ENCODE data around the gene IFNA8. TPM values are rescaled to one million over a fixed set of nuclear protein-coding genes. Genes with fewer than 3 reads are reported as not detected.
"Not testable (repeated sequence)": the region's sequence is repeated elsewhere in the genome, so short reads cannot be mapped to it uniquely, and the experiment has no call there.

IFNA8 gene
- total RNA-seq, 3 donors from 2014 or later = not detected

DNA sequence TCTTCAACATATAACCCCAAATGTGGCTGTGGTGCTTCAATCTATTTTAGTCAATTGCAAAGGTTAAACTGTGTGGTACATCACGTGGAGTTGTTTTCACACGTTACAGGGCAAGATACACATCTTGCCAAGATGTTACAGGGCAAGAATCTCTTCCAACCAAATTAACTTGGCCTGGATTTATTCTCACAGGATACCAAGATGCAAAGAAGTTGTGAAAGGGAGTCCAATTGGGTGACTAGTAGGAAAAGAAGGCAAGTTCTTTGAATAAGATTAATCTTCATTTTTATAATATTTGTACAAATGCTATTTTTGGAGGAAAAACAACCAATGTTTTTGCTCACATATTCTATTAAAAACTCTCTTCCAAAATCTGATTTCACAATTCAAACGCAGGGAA is 4.8 kb upstream of the IFNA8 start:
- H3K36me3 Mint-ChIP-seq (ENCODE audit: insufficient read depth) = no peaks in the 10 kb centered on the region
- no peak for ATAC-seq

DNA sequence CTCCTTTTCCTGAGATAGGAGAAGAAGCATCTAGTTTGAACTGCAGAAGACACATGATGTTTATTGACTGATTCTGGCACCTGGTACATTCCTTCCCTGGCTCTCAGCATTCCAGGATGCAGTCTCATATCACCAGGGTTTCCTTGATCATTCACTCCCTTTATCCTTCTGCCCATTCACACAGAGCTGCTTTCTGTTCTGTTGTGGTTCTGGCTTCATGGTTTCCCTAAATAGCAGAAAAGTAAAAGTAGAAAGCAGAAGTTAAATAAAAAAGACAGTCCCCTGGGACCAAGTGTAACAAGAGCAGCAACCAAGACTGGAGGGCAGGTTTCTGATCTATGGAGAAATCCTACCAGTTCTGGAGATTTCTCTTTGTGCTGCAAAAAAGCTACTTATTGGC is 3.2 kb downstream of the IFNA8 start:
- H3K27me3 Mint-ChIP-seq (ENCODE audit: low read depth) = peaks cover 8% of the 10 kb centered on the region
- no peaks in the 10 kb centered on the region for H3K9me3 Mint-ChIP-seq
- no peaks in the 10 kb centered on the region for H3K36me3 Mint-ChIP-seq (ENCODE audit: insufficient read depth)

More for the DNA sequence above, 4.8 kb upstream of the IFNA8 start:
- H3K4me3 Mint-ChIP-seq = no peak overlapping the region
- peaks cover 34% of the 10 kb centered on the region for H3K27me3 Mint-ChIP-seq (ENCODE audit: low read depth)
- DNase-seq = no peak
- H3K4me1 Mint-ChIP-seq (ENCODE audit: low read depth) = peaks cover 10% of the 10 kb centered on the region
- no peaks in the 10 kb centered on the region for H3K9me3 Mint-ChIP-seq

DNA sequence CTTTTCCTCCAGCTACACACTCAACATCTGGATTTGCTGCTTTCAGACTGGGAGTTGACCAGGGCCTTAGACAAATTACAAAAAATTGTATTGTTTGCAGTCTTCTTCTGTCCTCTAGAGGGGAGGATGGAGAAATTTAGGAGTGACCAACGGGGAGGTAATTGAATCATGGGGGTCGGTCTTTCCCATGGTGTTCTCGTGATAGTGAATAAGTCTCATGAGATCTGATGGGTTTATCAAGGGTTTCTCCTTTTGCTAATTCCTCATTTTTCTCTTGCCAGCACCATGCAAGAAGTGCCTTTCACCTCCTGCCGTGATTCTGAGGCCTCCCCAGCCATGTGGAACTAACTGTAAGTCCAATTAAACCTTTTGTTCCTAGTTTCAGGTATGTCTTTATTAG is 4.2 kb downstream of the IFNA8 start:
- no peak for DNase-seq

More for the DNA sequence above, 3.2 kb downstream of the IFNA8 start:
- DNase-seq (no peak), ATAC-seq (no peak)
- Mint-ChIP-seq H3K4me1 (ENCODE audit: low read depth) (peaks cover 2% of the 10 kb centered on the region), H3K4me3 (no peak overlapping the region)

DNA sequence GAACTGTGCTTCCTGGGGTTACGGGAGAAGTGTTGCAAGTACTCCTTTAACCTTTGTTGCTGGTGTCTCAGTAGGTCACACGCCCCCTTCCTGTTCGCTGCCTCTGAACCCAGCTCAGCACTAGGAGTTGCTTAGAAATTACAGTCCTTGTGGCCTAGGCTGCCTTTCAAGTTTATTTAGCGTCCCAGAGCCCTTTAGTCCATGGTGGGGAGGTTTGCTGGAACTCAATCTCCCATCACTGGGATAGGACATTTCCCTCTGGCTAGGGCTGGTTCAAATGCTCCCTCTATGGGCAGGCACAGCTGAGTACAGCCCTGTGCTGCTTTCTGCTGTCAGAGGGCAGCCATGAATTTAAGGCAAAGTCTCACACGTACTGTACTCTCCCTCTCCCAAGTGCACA is 4.7 kb downstream of the IFNA8 start:
- H3K36me3 Mint-ChIP-seq (ENCODE audit: insufficient read depth) = no peaks in the 10 kb centered on the region
- peak; percentile 65 to 67 for ATAC-seq
- H3K4me3 Mint-ChIP-seq = no peak overlapping the region
- H3K27me3 Mint-ChIP-seq (ENCODE audit: low read depth) = peaks cover 8% of the 10 kb centered on the region
- no peaks in the 10 kb centered on the region for H3K9me3 Mint-ChIP-seq
- DNase-seq = no peak
- H3K4me1 Mint-ChIP-seq (ENCODE audit: low read depth) = peaks cover 2% of the 10 kb centered on the region

More for the DNA sequence above, 4.2 kb downstream of the IFNA8 start:
- no peak for ATAC-seq
- Mint-ChIP-seq H3K4me3 (no peak overlapping the region), H3K4me1 (ENCODE audit: low read depth) (peaks cover 2% of the 10 kb centered on the region), H3K36me3 (ENCODE audit: insufficient read depth) (no peaks in the 10 kb centered on the region), H3K9me3 (no peaks in the 10 kb centered on the region), H3K27me3 (ENCODE audit: low read depth) (peaks cover 8% of the 10 kb centered on the region)

DNA sequence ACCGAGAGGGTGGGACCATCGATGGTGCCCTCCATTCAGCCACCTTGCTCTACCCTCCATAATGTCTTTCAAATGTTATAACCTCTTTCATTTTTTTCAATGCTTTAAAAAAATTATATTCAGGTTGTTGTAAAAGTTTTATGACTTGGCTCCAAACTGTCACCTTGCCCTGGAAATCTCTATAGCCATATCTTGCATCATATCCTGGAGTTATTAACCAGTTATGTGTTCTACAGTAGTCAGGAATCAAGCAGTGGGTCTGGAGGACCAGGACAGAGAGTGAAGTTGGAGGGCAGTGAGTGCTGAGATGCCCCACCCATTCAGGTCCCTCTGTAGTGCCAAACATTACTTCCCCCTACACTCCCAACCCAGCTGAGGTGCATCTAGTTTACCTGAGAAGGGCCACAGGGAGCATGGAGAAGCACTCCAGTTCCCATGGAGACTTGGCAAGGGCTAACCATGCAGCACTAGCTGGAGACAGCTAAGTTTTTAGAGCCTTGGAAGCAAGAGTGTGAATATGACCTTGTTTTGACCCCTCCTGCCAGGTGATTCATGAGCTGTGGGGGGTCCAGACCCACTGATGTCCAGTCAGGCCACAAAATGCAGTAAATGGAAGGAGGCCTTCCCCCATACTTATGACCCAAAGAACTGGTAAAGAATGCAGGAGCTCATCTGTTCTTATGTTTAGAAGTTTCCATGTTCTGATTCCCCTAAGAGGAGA is 5.5 kb downstream of the IFNA8 start:
- Mint-ChIP-seq H3K4me1 (ENCODE audit: low read depth) (peaks cover 2% of the 10 kb centered on the region), H3K4me3 (no peak overlapping the region), H3K27me3 (ENCODE audit: low read depth) (peaks cover 8% of the 10 kb centered on the region), H3K9me3 (no peaks in the 10 kb centered on the region), H3K36me3 (ENCODE audit: insufficient read depth) (no peaks in the 10 kb centered on the region)
- no peak for DNase-seq
- ATAC-seq = no peak

DNA sequence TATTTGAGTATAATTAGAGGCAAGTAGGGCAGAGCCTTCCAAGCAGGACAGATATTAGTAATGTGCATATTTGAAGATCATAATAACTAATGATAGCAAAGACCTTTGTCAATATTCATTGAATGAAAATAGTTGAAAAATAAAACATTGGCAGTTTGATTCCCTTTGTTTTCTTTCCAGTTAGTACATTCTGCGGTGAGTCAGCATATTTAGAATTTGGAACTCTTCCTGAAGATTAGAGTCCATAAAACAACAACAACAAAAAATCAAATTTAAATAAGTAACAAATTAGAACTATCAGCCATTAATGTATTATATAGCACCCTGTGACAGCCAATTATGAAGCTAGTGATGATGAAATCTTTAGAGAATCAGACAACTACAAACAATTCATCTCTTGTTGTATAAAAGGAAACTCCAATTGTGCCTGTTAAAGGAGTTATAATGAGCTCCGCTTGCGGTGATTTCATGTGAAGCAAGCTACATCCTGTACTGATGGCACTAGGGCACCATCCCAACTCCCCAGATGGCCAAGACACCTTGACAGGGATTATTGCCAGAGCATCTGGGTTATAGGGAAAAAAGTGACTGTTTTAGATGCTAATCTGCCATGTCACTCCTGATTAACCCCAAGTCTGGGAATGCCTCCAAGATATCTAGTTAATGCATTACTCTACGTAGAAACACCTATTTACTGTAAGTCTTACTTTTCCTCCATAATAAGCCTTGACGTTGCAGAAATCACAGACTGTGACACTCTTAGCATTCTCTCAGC is 6.8 kb downstream of the IFNA8 start:
- Mint-ChIP-seq H3K9me3 (no peaks in the 10 kb centered on the region), H3K4me1 (ENCODE audit: low read depth) (peaks cover 2% of the 10 kb centered on the region), H3K36me3 (ENCODE audit: insufficient read depth) (no peaks in the 10 kb centered on the region), H3K4me3 (no peak overlapping the region), H3K27me3 (ENCODE audit: low read depth) (peaks cover 4% of the 10 kb centered on the region)
- DNase-seq (no peak), ATAC-seq (no peak)

DNA sequence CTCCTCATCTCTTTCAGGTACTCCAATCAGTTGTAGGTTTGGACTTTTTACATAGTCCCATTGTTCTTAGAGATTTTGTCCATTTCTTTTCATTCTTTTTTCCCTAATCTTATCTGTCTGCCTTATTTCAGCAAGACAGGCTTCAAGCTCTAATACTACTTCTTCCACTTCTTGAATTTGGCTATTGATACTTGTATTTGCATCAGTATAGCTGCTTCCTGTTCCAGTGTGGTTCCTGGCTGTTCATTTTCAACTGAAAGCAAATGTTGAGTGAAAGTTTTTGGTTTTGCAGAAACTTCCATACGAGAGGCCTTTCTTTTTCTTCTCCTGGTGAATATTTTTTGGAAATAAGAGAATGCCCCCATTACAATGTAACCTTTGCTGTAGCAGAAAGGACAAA is 19.3 kb downstream of the IFNA8 start:
- Mint-ChIP-seq H3K36me3 (ENCODE audit: insufficient read depth) (no peaks in the 10 kb centered on the region), H3K27me3 (ENCODE audit: low read depth) (peaks cover 35% of the 10 kb centered on the region), H3K4me3 (no peak overlapping the region), H3K9me3 (no peaks in the 10 kb centered on the region), H3K4me1 (ENCODE audit: low read depth) (no peaks in the 10 kb centered on the region)
- DNase-seq (no peak), ATAC-seq (no peak)

DNA sequence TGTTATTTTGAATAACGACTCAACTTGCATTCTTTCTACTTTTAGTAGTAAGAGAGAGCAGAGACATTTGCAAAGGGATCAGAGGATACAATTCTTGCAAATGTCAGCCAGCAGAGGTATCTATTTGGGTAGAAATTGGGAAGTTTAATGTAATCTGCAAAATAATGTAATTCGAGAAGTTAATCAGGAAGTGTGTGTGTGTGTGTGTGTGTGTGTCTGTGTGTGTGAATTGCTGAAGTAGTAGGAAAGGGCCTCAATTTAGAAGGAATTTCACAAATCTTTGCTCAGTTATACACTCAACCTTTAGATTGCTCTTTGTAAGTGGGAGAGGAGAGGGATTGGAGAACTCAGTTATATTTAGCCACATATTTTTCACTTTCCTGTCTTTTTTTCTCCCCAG is 20.3 kb downstream of the IFNA8 start:
- H3K36me3 Mint-ChIP-seq (ENCODE audit: insufficient read depth) = no peaks in the 10 kb centered on the region
- peaks cover 41% of the 10 kb centered on the region for H3K27me3 Mint-ChIP-seq (ENCODE audit: low read depth)
- ATAC-seq = no peak
- H3K4me1 Mint-ChIP-seq (ENCODE audit: low read depth) = no peaks in the 10 kb centered on the region
- H3K9me3 Mint-ChIP-seq = no peaks in the 10 kb centered on the region
- no peak overlapping the region for H3K4me3 Mint-ChIP-seq
- no peak for DNase-seq

DNA sequence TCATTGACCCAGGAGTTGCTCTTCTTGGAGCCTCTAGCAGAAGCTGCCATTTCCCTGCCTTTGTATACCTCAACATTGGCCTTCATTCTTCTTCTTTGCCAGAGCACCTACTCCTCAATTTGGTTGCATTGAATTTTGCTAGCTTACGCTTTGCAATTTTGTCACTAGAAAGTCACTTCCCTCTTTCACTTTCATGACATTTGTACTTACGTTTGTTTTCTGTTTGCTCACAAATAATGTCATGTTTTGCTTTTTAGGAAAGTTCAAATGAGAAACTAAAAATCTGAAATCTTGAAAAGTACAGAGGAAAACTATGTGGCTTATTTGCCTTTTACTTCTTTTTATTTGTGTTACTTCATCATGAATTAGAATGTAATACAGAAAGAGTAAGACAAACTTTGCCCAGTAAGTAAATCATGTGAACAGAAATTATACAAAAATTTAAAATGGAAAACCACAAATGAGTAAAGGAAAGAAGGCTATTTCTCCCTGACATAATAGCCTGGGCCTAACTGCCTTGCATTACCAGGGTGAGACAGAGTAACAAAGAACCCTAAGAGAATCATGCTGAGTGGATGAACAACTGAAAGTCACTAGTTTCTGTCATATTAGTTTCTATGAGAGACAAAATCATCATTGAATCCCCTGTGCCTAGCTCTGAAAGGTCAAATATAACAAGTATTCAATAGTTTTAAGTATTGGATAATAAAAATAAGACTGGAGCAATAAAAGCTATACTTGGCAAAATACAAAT is 23.9 kb downstream of the IFNA8 start:
- no peak overlapping the region for H3K4me3 Mint-ChIP-seq
- peaks cover 32% of the 10 kb centered on the region for H3K27me3 Mint-ChIP-seq (ENCODE audit: low read depth)
- H3K9me3 Mint-ChIP-seq = no peaks in the 10 kb centered on the region
- no peak for DNase-seq
- ATAC-seq = no peak
- no peaks in the 10 kb centered on the region for H3K4me1 Mint-ChIP-seq (ENCODE audit: low read depth)
- H3K36me3 Mint-ChIP-seq (ENCODE audit: insufficient read depth) = no peaks in the 10 kb centered on the region

DNA sequence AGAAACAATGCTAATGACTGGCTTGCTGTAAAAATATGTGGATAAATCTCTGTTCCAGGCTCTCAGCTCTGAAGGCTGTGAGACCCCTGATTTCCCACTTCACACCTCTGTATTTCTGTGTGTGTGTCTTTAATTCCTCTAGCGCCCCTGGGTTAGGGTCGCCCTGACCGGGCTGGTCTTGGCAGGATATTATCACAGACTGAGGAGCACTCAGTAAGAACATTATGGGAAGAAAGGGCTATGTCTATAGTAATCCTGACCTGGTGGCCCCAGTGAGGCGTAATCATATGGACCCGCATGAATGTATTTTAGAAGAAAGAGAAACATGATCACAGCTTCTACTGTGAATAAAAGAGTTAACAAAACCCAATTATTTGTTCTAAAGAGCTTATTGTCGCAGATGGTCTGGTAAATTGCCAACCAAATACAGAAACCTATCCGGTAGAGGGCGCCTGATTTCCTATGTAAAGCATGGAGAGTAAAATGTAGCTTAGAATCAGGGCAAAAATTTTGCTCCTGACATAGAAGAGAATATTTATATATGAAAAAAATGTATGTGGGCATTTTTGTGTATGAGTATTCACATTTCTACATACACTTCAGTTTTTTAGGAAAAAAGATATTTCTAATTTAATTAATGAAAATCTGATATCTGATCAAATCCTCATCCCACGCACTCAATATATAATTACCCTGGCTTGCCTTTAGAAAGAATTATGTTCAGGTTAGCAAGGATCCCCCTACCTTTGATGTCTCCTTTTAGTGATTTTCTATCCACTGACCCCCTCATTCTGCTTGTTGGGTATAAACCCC is 25.5 kb downstream of the IFNA8 start:
- peaks cover 27% of the 10 kb centered on the region for H3K27me3 Mint-ChIP-seq (ENCODE audit: low read depth)
- H3K36me3 Mint-ChIP-seq (ENCODE audit: insufficient read depth) = no peaks in the 10 kb centered on the region
- no peaks in the 10 kb centered on the region for H3K4me1 Mint-ChIP-seq (ENCODE audit: low read depth)
- ATAC-seq (no peak), DNase-seq (peak; percentile 32)
- no peaks in the 10 kb centered on the region for H3K9me3 Mint-ChIP-seq
- no peak overlapping the region for H3K4me3 Mint-ChIP-seq

DNA sequence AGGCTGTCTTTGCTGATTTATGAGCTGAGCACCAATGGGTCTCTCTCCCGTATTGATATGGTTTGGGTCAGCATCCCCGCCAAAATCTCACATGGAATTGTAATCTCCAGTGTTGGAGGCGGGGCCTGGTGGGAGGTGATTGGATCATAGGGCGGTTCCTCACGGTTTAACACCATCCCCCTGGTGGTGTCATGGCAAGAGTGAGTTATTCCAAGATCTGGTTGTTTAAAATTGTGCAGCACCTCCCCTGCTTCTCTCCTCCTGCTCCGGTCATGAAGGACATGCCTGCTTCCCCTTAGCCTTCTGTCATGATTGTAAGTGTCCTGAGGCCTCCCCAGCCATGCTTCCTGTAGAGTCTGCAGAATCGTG is 26.1 kb downstream of the IFNA8 start:
- not testable (repeated sequence) for H3K4me3 Mint-ChIP-seq; ATAC-seq; DNase-seq; H3K9me3 Mint-ChIP-seq; H3K4me1 Mint-ChIP-seq (ENCODE audit: low read depth); H3K36me3 Mint-ChIP-seq (ENCODE audit: insufficient read depth)
- peaks cover 21% of the 10 kb centered on the region for H3K27me3 Mint-ChIP-seq (ENCODE audit: low read depth)

DNA sequence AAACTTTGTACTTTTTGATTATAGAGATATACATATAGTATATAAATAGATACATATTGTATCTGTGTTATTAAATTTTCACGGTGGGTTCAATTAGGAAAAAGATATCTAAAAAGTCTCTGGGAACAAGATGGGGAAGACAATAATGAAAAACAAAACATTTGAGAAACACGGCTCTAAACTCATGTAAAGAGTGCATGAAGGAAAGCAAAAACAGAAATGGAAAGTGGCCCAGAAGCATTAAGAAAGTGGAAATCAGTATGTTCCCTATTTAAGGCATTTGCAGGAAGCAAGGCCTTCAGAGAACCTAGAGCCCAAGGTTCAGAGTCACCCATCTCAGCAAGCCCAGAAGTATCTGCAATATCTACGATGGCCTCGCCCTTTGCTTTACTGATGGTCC is 31.2 kb downstream of the IFNA8 start, which contains the start of gene IFNA1:
TSS of gene IFNA1 (plus strand) at position 301 of the 400 bp plus-strand sequence. CDS start at position 370, 69 bp downstream.
- DNase-seq (no peak), ATAC-seq (no peak)
- peaks cover 14% of the 10 kb centered on the region for H3K4me1 Mint-ChIP-seq (ENCODE audit: low read depth)
- H3K9me3 Mint-ChIP-seq = no peaks in the 10 kb centered on the region
- no peak within 1 kb of the TSS for H3K4me3 Mint-ChIP-seq
- H3K27me3 Mint-ChIP-seq (ENCODE audit: low read depth) = peaks cover 5% of the 10 kb centered on the region
- no peaks in the 10 kb centered on the region for H3K36me3 Mint-ChIP-seq (ENCODE audit: insufficient read depth)

DNA sequence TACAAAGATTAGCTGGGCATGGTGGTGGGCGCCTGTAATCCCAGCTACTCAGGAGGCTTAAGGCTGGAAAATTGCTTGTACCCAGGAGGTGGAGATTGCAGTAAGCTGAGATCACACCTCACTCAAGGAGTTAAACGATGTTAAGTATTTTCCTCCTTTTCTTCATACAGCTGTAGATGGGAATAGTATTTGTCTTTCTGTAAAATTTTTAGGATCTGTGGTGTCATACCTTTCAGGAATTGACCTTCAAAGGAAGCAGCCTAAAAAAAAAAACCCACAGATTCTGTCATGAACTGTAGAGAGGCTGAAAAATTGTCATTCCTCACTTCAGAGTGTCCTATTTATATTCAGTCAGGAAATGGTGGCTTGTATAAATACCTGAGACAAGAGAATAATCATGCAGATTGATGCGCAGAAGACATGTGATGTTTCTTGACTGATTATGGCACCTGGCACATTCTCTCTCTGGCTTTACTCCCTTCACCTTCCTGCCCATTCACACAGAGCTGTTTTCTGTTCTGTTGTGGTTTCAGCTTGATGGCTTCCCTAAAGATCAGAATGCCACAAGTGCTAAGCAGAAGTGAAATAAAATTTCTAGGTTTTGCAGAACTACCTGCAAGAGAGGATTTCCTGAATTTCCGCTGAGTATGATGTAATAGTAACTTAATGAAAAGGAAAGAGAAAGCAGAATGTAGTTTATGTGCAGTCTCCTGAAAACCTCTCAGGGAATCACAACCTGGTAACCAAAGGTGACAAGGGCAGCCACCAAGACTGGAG is 35.1 kb downstream of the IFNA8 start:
- H3K36me3 Mint-ChIP-seq (ENCODE audit: insufficient read depth) = no peaks in the 10 kb centered on the region
- no peak for DNase-seq

More for the DNA sequence above, 35.1 kb downstream of the IFNA8 start:
- Mint-ChIP-seq H3K9me3 (no peaks in the 10 kb centered on the region), H3K27me3 (ENCODE audit: low read depth) (peaks cover 4% of the 10 kb centered on the region), H3K4me1 (ENCODE audit: low read depth) (peaks cover 14% of the 10 kb centered on the region), H3K4me3 (peak overlapping the region; percentile 41)
- peak; percentile 57 to 69 for ATAC-seq
